OCI-LY7 (cell line): ENCODE measurements around the gene SECTM1. TPM values are rescaled to one million over a fixed set of nuclear protein-coding genes. Genes with fewer than 3 reads are reported as not detected.
A peak's percentile ranks its signal among the peaks of the same experiment; 100 is the strongest.

Experiments used
- BruUV-seq: library from RNA; stranded (reverse); fragments of 400-500 nt; replicated peaks from 2 replicates; lab custom pipeline; 2021; lab: Mats Ljungman, UMichigan
- CTCF ChIA-PET: fragments of 300-600 bp; sonication (Branson Sonifier 250); formaldehyde crosslinking; loops from one replicate; lab custom pipeline; 2022; ENCODE audit warnings: antibody characterized with exemption; ENCODE audit not compliant: unreplicated experiment; lab: Charles Lee
- POLR2A ChIA-PET: fragments of 300-600 bp; sonication (Branson Sonifier 250); formaldehyde crosslinking; loops from one replicate; lab custom pipeline; 2022; ENCODE audit warnings: antibody characterized with exemption; lab: Charles Lee
- DNase-seq: peaks from one replicate; pipeline ENCODE4 v3.0.0-alpha.2; 2015; ENCODE audit warnings: low spot score
- H2AFZ ChIP-seq: fragments of 200-600 bp; sonication (generic), shearing (Covaris generic); 2 replicates; pipeline ENCODE4 v1.6.1; 2014; ENCODE audit warnings: mild to moderate bottlenecking, antibody characterized with exemption, low read length, moderate library complexity
- H3K27ac ChIP-seq: fragments of 200-600 bp; sonication (generic); 2 replicates; pipeline ENCODE4 v1.5.1; 2014; ENCODE audit warnings: mixed run types, low read depth, mild to moderate bottlenecking, moderate library complexity, low read length, inconsistent platforms; ENCODE audit not compliant: poor library complexity, severe bottlenecking
- H3K36me3 ChIP-seq: fragments of 200-600 bp; sonication (generic); 2 replicates; pipeline ENCODE4 v1.6.1; 2014; ENCODE audit warnings: mild to moderate bottlenecking, antibody characterized with exemption, low read length, moderate library complexity, mixed read lengths; ENCODE audit not compliant: insufficient read depth
- H3K4me1 ChIP-seq: fragments of 200-600 bp; sonication (generic); 2 replicates; pipeline ENCODE4 v1.5.1; 2014; ENCODE audit warnings: mild to moderate bottlenecking, low read length; ENCODE audit not compliant: insufficient read depth, poor library complexity, severe bottlenecking
- H3K4me2 ChIP-seq: fragments of 200-600 bp; sonication (generic); 2 replicates; pipeline ENCODE4 v1.6.1; 2014; ENCODE audit warnings: mild to moderate bottlenecking, low read length
- H3K4me3 ChIP-seq: fragments of 200-600 bp; sonication (generic); 2 replicates; pipeline ENCODE4 v1.5.1; 2014; ENCODE audit warnings: mild to moderate bottlenecking, low read depth, low read length; ENCODE audit not compliant: poor library complexity, severe bottlenecking
- H3K79me2 ChIP-seq: fragments of 200-600 bp; sonication (generic); 2 replicates; pipeline ENCODE4 v1.6.1; 2016; ENCODE audit warnings: low read depth, mild to moderate bottlenecking, low read length, moderate library complexity, mixed read lengths; ENCODE audit not compliant: insufficient read depth
- H3K9me2 ChIP-seq: fragments of 200-600 bp; sonication (generic); 2 replicates; pipeline ENCODE4 v1.6.1; 2016; ENCODE audit warnings: mild to moderate bottlenecking, low read length, mixed read lengths; ENCODE audit not compliant: insufficient read depth
- H3K9me3 ChIP-seq: fragments of 200-600 bp; sonication (generic); 2 replicates; pipeline ENCODE4 v1.6.1; 2014; ENCODE audit warnings: mild to moderate bottlenecking, mixed run types, low read length, mixed read lengths
- H4K20me1 ChIP-seq: fragments of 200-600 bp; sonication (generic); 2 replicates; pipeline ENCODE4 v1.6.1; 2014; ENCODE audit warnings: mild to moderate bottlenecking, antibody characterized with exemption, low read length, moderate library complexity, mixed read lengths; ENCODE audit not compliant: insufficient read depth
- EZH2phosphoT487 ChIP-seq: fragments of 200-600 bp; sonication (generic); IDR thresholded peaks from 2 replicates; pipeline ENCODE4 v1.6.1; 2018; ENCODE audit warnings: low read depth, borderline replicate concordance, mild to moderate bottlenecking, mixed run types, antibody characterized with exemption, low read length, moderate library complexity, mixed read lengths
- intact Hi-C: fragments of 100-400 bp; cut with micrococcal nuclease; formaldehyde crosslinking; loops from one replicate; pipeline ENCODE4 v1.10.0; 2022; ENCODE audit not compliant: unreplicated experiment
- total RNA-seq, 2 experiments: library from RNA; depleted of rRNA in 1 of 2; stranded (reverse); fragments of >200 nt in 1 of 2; shearing (Covaris generic) in 1 of 2; gene quantifications; 2 replicates each; pipeline ENCODE4 v1.2.3, GENCODE V29; 2014 to 2022
- TF ChIP-seq, protein P1 (sequence below): fragments of 200-600 bp; sonication (generic); conservative IDR thresholded peaks from 2 replicates; pipeline ENCODE4 v1.5.1; 2014; ENCODE audit warnings: mild to moderate bottlenecking, antibody characterized with exemption, low read length, moderate library complexity, mixed read lengths

SECTM1 gene
- total RNA-seq, 2 experiments from 2014 or later, result not detected

GRCh38 chr17:82302568-82302963, 31.0 kb downstream of the SECTM1 start:
- Histone ChIP-seq H3K4me3 (no peak overlapping the region), H4K20me1 (no peaks in the 10 kb centered on the region), H3K36me3 (no peaks in the 10 kb centered on the region), H2AFZ (no peak overlapping the region), H3K9me2 (no peaks in the 10 kb centered on the region), H3K79me2 (no peaks in the 10 kb centered on the region), H3K27ac (no peak overlapping the region), H3K4me2 (no peak overlapping the region), H3K9me3 (no peaks in the 10 kb centered on the region), H3K4me1 (peaks cover 22% of the 10 kb centered on the region)
- intact Hi-C loops, result no loop called here
- no peak for DNase-seq
- CTCF ChIA-PET, result no interaction called here
- TF ChIP-seq EZH2phosphoT487, result no peak
- TF ChIP-seq, protein P1, sequence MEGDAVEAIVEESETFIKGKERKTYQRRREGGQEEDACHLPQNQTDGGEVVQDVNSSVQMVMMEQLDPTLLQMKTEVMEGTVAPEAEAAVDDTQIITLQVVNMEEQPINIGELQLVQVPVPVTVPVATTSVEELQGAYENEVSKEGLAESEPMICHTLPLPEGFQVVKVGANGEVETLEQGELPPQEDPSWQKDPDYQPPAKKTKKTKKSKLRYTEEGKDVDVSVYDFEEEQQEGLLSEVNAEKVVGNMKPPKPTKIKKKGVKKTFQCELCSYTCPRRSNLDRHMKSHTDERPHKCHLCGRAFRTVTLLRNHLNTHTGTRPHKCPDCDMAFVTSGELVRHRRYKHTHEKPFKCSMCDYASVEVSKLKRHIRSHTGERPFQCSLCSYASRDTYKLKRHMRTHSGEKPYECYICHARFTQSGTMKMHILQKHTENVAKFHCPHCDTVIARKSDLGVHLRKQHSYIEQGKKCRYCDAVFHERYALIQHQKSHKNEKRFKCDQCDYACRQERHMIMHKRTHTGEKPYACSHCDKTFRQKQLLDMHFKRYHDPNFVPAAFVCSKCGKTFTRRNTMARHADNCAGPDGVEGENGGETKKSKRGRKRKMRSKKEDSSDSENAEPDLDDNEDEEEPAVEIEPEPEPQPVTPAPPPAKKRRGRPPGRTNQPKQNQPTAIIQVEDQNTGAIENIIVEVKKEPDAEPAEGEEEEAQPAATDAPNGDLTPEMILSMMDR, result no peak
- POLR2A ChIA-PET, result interaction anchor here (0.6 kb wide), 1 partner anchor 43 kb away, joined by 3 read pairs; no protein-coding TSS in a partner anchor
- BruUV-seq, result no TSS peak

- POLR2A ChIA-PET, result interaction anchor here (0.5 to 1.1 kb wide), 2 partner anchors 9 to 102 kb away, joined by 3 read pairs; no protein-coding TSS in a partner anchor
- H3K4me2 ChIP-seq, result no peak overlapping the region
- H3K27ac ChIP-seq, result no peak overlapping the region
- intact Hi-C loops, result no loop called here
- TF ChIP-seq EZH2phosphoT487, result no peak
- TF ChIP-seq, protein P1, result no peak
- BruUV-seq, result no TSS peak
- H4K20me1 ChIP-seq, result no peaks in the 10 kb centered on the region
- no peaks in the 10 kb centered on the region for H3K9me2 ChIP-seq
- peaks cover 27% of the 10 kb centered on the region for H3K4me1 ChIP-seq
- CTCF ChIA-PET, result no interaction called here
- H3K9me3 ChIP-seq, result no peaks in the 10 kb centered on the region
- H2AFZ ChIP-seq, result no peak overlapping the region
- H3K79me2 ChIP-seq, result no peaks in the 10 kb centered on the region
- DNase-seq, result no peak
- H3K36me3 ChIP-seq, result no peaks in the 10 kb centered on the region
- no peak overlapping the region for H3K4me3 ChIP-seq
Observed at GRCh38 chr17:82301916-82302567, 31.5 kb downstream of the SECTM1 start.

- no TSS peak for BruUV-seq
- TF ChIP-seq, protein P1, result no peak
- no peak for TF ChIP-seq EZH2phosphoT487
- ChIA-PET CTCF (no interaction called here), POLR2A (interaction anchor here (0.5 to 1.1 kb wide), 3 partner anchors 9 to 101 kb away, joined by 3 read pairs; no protein-coding TSS in a partner anchor)
- Histone ChIP-seq H3K36me3 (no peaks in the 10 kb centered on the region), H4K20me1 (no peaks in the 10 kb centered on the region), H3K4me3 (no peak overlapping the region), H3K9me3 (no peaks in the 10 kb centered on the region), H3K79me2 (no peaks in the 10 kb centered on the region), H3K4me2 (peak overlapping the region; percentile 24; the same call in 1 of the 2 replicates), H2AFZ (no peak overlapping the region), H3K9me2 (no peaks in the 10 kb centered on the region), H3K4me1 (peaks cover 34% of the 10 kb centered on the region), H3K27ac (no peak overlapping the region)
- intact Hi-C loops, result no loop called here
- no peak for DNase-seq
Observed at GRCh38 chr17:82301300-82301915, 32.2 kb downstream of the SECTM1 start.
